ENCODE data around the gene MPST. TPM values are rescaled to one million over a fixed set of nuclear protein-coding genes. Genes with fewer than 3 reads are reported as not detected.

MPST gene
- polyA plus RNA-seq, 1 donor (not counting 4 experiments of a cell fraction or from before 2014, with no cell fraction given): 23.5 TPM

- Histone ChIP-seq H3K4me3 (ENCODE audit: control insufficient read depth in 2 of 3, extremely low read depth in 1 of 3, insufficient read depth in 2 of 3, low read depth in 1 of 3, low read length in 3 of 3) (no peak overlapping the region), H3K27ac (ENCODE audit: control insufficient read depth, insufficient read depth, low read length) (no peak overlapping the region), H3K27me3 (ENCODE audit: control insufficient read depth, extremely low read depth, insufficient read depth, low read length) (peaks cover 7% of the 10 kb centered on the region), H3K9me1 (ENCODE audit: control insufficient read depth, extremely low read depth, insufficient read depth, low read length) (no peaks in the 10 kb centered on the region), H3K9ac (ENCODE audit: control insufficient read depth, extremely low read depth, insufficient read depth, low read length) (no peak overlapping the region), H3K36me3 (ENCODE audit: control insufficient read depth in 2 of 2, extremely low read depth in 1 of 2, insufficient read depth in 2 of 2, low read length in 2 of 2) (no peaks in the 10 kb centered on the region), H4K20me1 (ENCODE audit: control insufficient read depth, extremely low read depth, insufficient read depth, low read length) (no peaks in the 10 kb centered on the region), H3K79me2 (ENCODE audit: control insufficient read depth, insufficient read depth, low read length) (no peaks in the 10 kb centered on the region), H2AFZ (ENCODE audit: control insufficient read depth, low read length) (no peak overlapping the region), H3K4me2 (ENCODE audit: control insufficient read depth, extremely low read depth, insufficient read depth, low read depth, low read length) (no peak overlapping the region), H3K9me3 (ENCODE audit: control insufficient read depth, low read depth, low read length) (no peaks in the 10 kb centered on the region), H3K4me1 (ENCODE audit: control insufficient read depth, extremely low read depth, insufficient read depth, low read length) (peaks cover 4% of the 10 kb centered on the region)
- TF ChIP-seq EZH2 (IDR thresholded peaks at IDR 0.05; ENCODE audit: low read length) (no peak), CTCF (optimal IDR thresholded peaks at IDR 0.05 in 1 of 3, IDR thresholded peaks at IDR 0.05 in 1 of 3, conservative IDR thresholded peaks at IDR 0.05 in 1 of 3; ENCODE audit: extremely low read depth in 1 of 3, insufficient read depth in 2 of 3, low read length in 3 of 3) (no peak)
- no peak for FAIRE-seq
- DNase-seq (ENCODE audit: low read depth, low spot score): no peak
- dilution Hi-C loops (cut with MboI; ENCODE audit: extremely low pct_ligation_motif_present, low sequenced_read_pairs): no loop called here
Measured at GRCh38 chr22:36976606-36977005, 42.9 kb upstream of the MPST start.

- Histone ChIP-seq H3K4me3 (ENCODE audit: control insufficient read depth in 2 of 3, extremely low read depth in 1 of 3, insufficient read depth in 2 of 3, low read depth in 1 of 3, low read length in 3 of 3) (peak overlapping the region in 2 of 3 experiments; percentile 53 to 57), H3K4me2 (ENCODE audit: control insufficient read depth, extremely low read depth, insufficient read depth, low read depth, low read length) (peak overlapping the region; percentile 92), H4K20me1 (ENCODE audit: control insufficient read depth, extremely low read depth, insufficient read depth, low read length) (no peaks in the 10 kb centered on the region), H3K79me2 (ENCODE audit: control insufficient read depth, insufficient read depth, low read length) (no peaks in the 10 kb centered on the region), H3K9me1 (ENCODE audit: control insufficient read depth, extremely low read depth, insufficient read depth, low read length) (no peaks in the 10 kb centered on the region), H3K9me3 (ENCODE audit: control insufficient read depth, low read depth, low read length) (no peaks in the 10 kb centered on the region), H2AFZ (ENCODE audit: control insufficient read depth, low read length) (peak overlapping the region; percentile 72), H3K36me3 (ENCODE audit: control insufficient read depth in 2 of 2, extremely low read depth in 1 of 2, insufficient read depth in 2 of 2, low read length in 2 of 2) (no peaks in the 10 kb centered on the region), H3K4me1 (ENCODE audit: control insufficient read depth, extremely low read depth, insufficient read depth, low read length) (peaks cover 4% of the 10 kb centered on the region), H3K27ac (ENCODE audit: control insufficient read depth, insufficient read depth, low read length) (no peak overlapping the region), H3K9ac (ENCODE audit: control insufficient read depth, extremely low read depth, insufficient read depth, low read length) (peak overlapping the region; percentile 15), H3K27me3 (ENCODE audit: control insufficient read depth, extremely low read depth, insufficient read depth, low read length) (peaks cover 3% of the 10 kb centered on the region)
- no peak for TF ChIP-seq EZH2 (IDR thresholded peaks at IDR 0.05; ENCODE audit: low read length)
- peak in 2 of 3 experiments; percentile 10 to 61 for TF ChIP-seq CTCF (optimal IDR thresholded peaks at IDR 0.05 in 1 of 3, IDR thresholded peaks at IDR 0.05 in 1 of 3, conservative IDR thresholded peaks at IDR 0.05 in 1 of 3; ENCODE audit: extremely low read depth in 1 of 3, insufficient read depth in 2 of 3, low read length in 3 of 3)
- DNase-seq (ENCODE audit: low read depth, low spot score) (no peak), FAIRE-seq (no peak)
- dilution Hi-C loops (cut with MboI; ENCODE audit: extremely low pct_ligation_motif_present, low sequenced_read_pairs): no loop called here
Measured at GRCh38 chr22:36977401-36977861, 42.1 kb upstream of the MPST start.

Data from keratinocyte (primary cell).